HCT116 (cell line): ENCODE measurements around the gene INO80C. TPM values are rescaled to one million over a fixed set of nuclear protein-coding genes. Genes with fewer than 3 reads are reported as not detected.
A peak's percentile ranks its signal among the peaks of the same experiment; 100 is the strongest.

Experiments used
- ATAC-seq: fragments of 200-7000 bp; cut with Tn5 transposase; 2 replicates; pipeline ENCODE4 v1.9.1; 2020; ENCODE audit warnings: mild to moderate bottlenecking, moderate library complexity
- BruUV-seq: library from RNA; stranded (reverse); fragments of 400-500 nt; replicated peaks from 2 replicates; lab custom pipeline; 2021; lab: Mats Ljungman, UMichigan
- CTCF ChIA-PET: fragments of 300-600 bp; sonication (Branson Sonifier 250); formaldehyde crosslinking; loops from one replicate; lab custom pipeline; 2021; ENCODE audit warnings: antibody characterized with exemption; lab: Charles Lee
- POLR2A ChIA-PET: fragments of 300-600, 350-600 bp; sonication (Branson Sonifier 250); formaldehyde crosslinking; loops from one replicate; lab custom pipeline; 2021; ENCODE audit warnings: antibody characterized with exemption; lab: Charles Lee
- RAD21 ChIA-PET, 2 experiments: fragments of 300-600 bp; sonication (Branson Sonifier 250); formaldehyde crosslinking; loops; one replicate each; lab custom pipeline; 2023; ENCODE audit warnings: low total read pairs in 2 of 2; ENCODE audit not compliant: uncharacterized antibody in 2 of 2, unreplicated experiment in 2 of 2, low non-redundant PET in 1 of 2; lab: Charles Lee
- DNase-seq: peaks from one replicate; pipeline ENCODE4 v3.0.0-alpha.2; 2010; ENCODE audit warnings: low read depth, low spot score
- H2AFZ ChIP-seq: fragments of 200-600 bp; shearing (Covaris generic), sonication (generic); 2 replicates; pipeline ENCODE4 v1.6.1; 2017; ENCODE audit warnings: low read depth, mixed run types, mixed read lengths, antibody characterized with exemption, low read length; ENCODE audit not compliant: poor library complexity, severe bottlenecking
- H3K27ac ChIP-seq: 2 replicates; pipeline ENCODE4 v1.5.1; 2012; ENCODE audit warnings: low read depth, low read length
- H3K27me3 ChIP-seq: fragments of 200-600 bp; sonication (generic); 2 replicates; pipeline ENCODE4 v1.6.1; 2016; ENCODE audit warnings: mixed run types, low read length, mixed read lengths; ENCODE audit not compliant: insufficient read depth
- H3K36me3 ChIP-seq, 2 experiments: fragments of 200-500 bp in 1 of 2; fragments of 200-600 bp in 1 of 2; sonication (Bioruptor generic) in 1 of 2; sonication (generic) in 1 of 2; 2 replicates each; pipeline versions ENCODE4 v1.5.1 to v1.6.1; 2014 to 2016; ENCODE audit warnings: low read length in 2 of 2, inconsistent platforms in 1 of 2, mixed read lengths in 1 of 2, mixed run types in 1 of 2; ENCODE audit not compliant: insufficient read depth in 2 of 2, control insufficient read depth in 1 of 2
- H3K4me1 ChIP-seq, 2 experiments: fragments of 200-600 bp in 1 of 2; sonication (generic) in 1 of 2; 2 replicates each; pipeline versions ENCODE4 v1.5.1 to v1.6.1; 2012 to 2017; ENCODE audit warnings: low read length in 2 of 2, inconsistent platforms in 1 of 2, mild to moderate bottlenecking in 1 of 2, mixed read lengths in 1 of 2, mixed run types in 1 of 2, moderate library complexity in 1 of 2; ENCODE audit not compliant: insufficient read depth in 2 of 2, control insufficient read depth in 1 of 2
- H3K4me2 ChIP-seq: fragments of 200-600 bp; sonication (generic); 2 replicates; pipeline ENCODE4 v1.6.1; 2017; ENCODE audit warnings: mixed run types, low read length, mixed read lengths
- H3K4me3 ChIP-seq, 2 experiments: fragments of 200-600 bp in 1 of 2; sonication (generic) in 1 of 2; replicated peaks in 1 of 2; 2 replicates each; pipeline ENCODE4 v1.5.1; 2011 to 2016; ENCODE audit warnings: low read length in 2 of 2, control low read depth in 1 of 2, low read depth in 1 of 2, mild to moderate bottlenecking in 1 of 2, mixed read lengths in 1 of 2, mixed run types in 1 of 2
- H3K79me2 ChIP-seq: fragments of 200-600 bp; sonication (generic); 2 replicates; pipeline ENCODE4 v1.6.1; 2017; ENCODE audit warnings: mild to moderate bottlenecking, mixed run types, low read length, moderate library complexity, mixed read lengths; ENCODE audit not compliant: insufficient read depth
- H3K9ac ChIP-seq: fragments of 200-600 bp; sonication (generic); 2 replicates; pipeline ENCODE4 v1.6.1; 2016; ENCODE audit warnings: low read length, mixed read lengths
- H3K9me2 ChIP-seq: fragments of 200-600 bp; sonication (generic), shearing (Covaris generic); 2 replicates; pipeline ENCODE4 v1.6.1; 2017; ENCODE audit warnings: mixed run types, mild to moderate bottlenecking, moderate library complexity; ENCODE audit not compliant: insufficient read depth
- H3K9me3 ChIP-seq, 2 experiments: fragments of 200-500 bp in 1 of 2; fragments of 200-600 bp in 1 of 2; sonication (Bioruptor generic) in 1 of 2; sonication (generic) in 1 of 2; 2 replicates each; pipeline ENCODE4 v1.6.1; 2014 to 2017; ENCODE audit warnings: low read length in 2 of 2, mixed read lengths in 2 of 2, inconsistent platforms in 1 of 2, low read depth in 1 of 2, mild to moderate bottlenecking in 1 of 2, mixed run types in 1 of 2, moderate library complexity in 1 of 2; ENCODE audit not compliant: control insufficient read depth in 1 of 2, insufficient read depth in 1 of 2
- H4K20me1 ChIP-seq: fragments of 200-600 bp; sonication (generic), shearing (Covaris generic); 2 replicates; pipeline ENCODE4 v1.6.1; 2017; ENCODE audit warnings: mixed run types, mild to moderate bottlenecking, moderate library complexity; ENCODE audit not compliant: insufficient read depth
- EZH2phosphoT487 ChIP-seq: fragments of 200-600 bp; IDR thresholded peaks from 2 replicates; pipeline ENCODE4 v1.6.1; 2018; ENCODE audit warnings: antibody characterized with exemption, borderline replicate concordance
- RAD21 ChIP-seq: IDR thresholded peaks from 2 replicates; pipeline ENCODE4 v1.6.1; 2012; ENCODE audit warnings: low read depth, mild to moderate bottlenecking
- ZFX ChIP-seq: fragments of 450-650 bp; IDR thresholded peaks from 2 replicates; pipeline ENCODE4 v1.6.1; 2017
- intact Hi-C: fragments of 100-400 bp; cut with micrococcal nuclease; formaldehyde crosslinking; loops from 2 replicates; pipeline ENCODE4 v1.10.0; 2022
- total RNA-seq: library from RNA; stranded (reverse); gene quantifications from one replicate; pipeline ENCODE4 v1.2.1, GENCODE V29; 2021; ENCODE audit not compliant: unreplicated experiment
- TF ChIP-seq, protein P1 (sequence below): IDR thresholded peaks from 2 replicates; pipeline ENCODE4 v1.6.1; 2012
- TF ChIP-seq, protein P2 (sequence below): IDR thresholded peaks from 2 replicates; pipeline ENCODE4 v1.6.1; 2012
- TF ChIP-seq, protein P3 (sequence below): IDR thresholded peaks from 2 replicates; pipeline ENCODE4 v1.6.1; 2012; ENCODE audit warnings: low read depth
- TF ChIP-seq, protein P4 (sequence below): IDR thresholded peaks from 2 replicates; pipeline ENCODE4 v1.6.1; 2011; ENCODE audit warnings: mild to moderate bottlenecking, low read length, moderate library complexity; ENCODE audit not compliant: insufficient replicate concordance; ENCODE audit errors: extremely low read depth

The INO80C gene
- total RNA-seq, 1 experiment from 2014 or later: 30.7 TPM

DNA sequence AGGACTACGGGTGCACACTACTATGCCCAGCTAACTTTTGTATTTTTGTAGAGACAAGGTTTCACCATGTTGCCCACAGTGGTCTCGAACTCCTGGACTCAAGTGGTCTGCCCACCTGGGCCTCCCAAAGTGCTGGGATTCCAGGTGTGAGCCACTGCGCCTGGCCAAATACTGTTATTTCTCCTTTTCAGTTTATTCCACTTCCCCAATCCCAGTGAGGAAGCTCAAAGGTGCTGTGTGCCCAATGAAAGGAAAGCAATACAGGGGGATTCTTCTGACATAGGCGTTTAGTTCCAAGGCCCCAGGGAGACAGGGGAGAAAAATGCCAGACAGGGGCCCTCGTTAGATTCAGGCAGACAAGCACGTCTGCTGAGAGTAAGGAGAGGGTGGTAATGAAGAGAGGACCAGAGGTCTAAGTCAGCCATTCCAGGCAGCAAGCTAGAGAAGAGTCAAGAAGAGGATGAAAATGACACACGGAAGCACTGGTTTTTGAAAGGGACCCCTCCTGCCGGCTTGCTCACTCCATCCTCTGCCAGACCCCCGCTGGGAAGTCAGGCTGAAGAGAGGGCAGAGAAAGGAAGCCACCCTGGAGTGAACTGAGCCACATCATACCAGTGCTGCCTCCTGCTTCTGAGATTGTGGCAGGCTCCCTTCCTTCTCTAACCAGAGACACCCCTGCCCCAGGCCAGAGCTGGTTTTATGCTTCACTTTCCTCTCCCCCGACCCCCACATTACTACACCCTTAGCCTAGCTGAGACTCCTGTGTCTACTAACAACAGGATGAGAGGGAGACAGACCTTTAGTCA, 6.7 kb downstream of the INO80C start:
- Histone ChIP-seq H2AFZ (no peak overlapping the region), H3K79me2 (peaks cover 62% of the 10 kb centered on the region), H3K9me2 (no peaks in the 10 kb centered on the region), H3K4me1 (peaks cover 4 to 14% of the 10 kb centered on the region in 2 experiments; a peak in 2 of 4 replicates), H3K9ac (no peak overlapping the region), H3K4me3 (no peak overlapping the region), H3K36me3 (no peaks in the 10 kb centered on the region), H3K27ac (no peak overlapping the region), H4K20me1 (no peaks in the 10 kb centered on the region), H3K4me2 (no peak overlapping the region), H3K9me3 (no peaks in the 10 kb centered on the region), H3K27me3 (no peaks in the 10 kb centered on the region)
- DNase-seq (no peak), ATAC-seq (no peak)
- ChIA-PET POLR2A (no interaction called here), RAD21 (no interaction called here), CTCF (no interaction called here)
- no TSS peak for BruUV-seq
- TF ChIP-seq RAD21: no peak
- no peak for TF ChIP-seq ZFX
- TF ChIP-seq EZH2phosphoT487: no peak
- TF ChIP-seq, protein P1, sequence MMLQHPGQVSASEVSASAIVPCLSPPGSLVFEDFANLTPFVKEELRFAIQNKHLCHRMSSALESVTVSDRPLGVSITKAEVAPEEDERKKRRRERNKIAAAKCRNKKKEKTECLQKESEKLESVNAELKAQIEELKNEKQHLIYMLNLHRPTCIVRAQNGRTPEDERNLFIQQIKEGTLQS: no peak
- intact Hi-C loops: no loop called here

DNA sequence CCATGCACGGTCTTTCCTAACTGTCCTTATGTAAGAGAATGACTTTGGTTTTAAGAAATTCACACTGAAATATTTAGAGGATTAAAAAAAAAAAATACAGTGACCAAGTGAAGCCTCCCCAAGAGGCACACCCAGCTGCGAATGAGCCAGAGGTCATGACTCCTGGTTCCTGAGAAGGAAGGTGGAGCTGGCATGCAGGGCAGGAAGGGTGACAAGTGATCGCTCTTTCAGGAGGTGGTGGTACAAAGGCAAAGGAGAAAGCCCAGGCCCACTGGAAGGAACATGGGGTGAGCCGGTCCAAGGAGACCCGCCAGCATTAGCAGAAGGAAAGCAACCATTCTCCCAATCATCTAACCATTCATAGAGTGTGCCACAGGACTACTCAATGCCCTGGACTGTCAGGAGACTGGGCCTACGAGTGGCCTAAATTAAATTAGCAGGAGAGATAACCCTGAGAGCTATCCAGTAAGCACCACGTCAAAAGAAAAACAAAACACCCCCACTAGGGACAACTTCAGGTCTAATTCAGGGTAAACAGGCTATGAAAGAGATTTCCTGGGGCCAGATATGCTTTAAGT, 7.8 kb downstream of the INO80C start:
- H3K4me2 ChIP-seq: peak overlapping the region; percentile 9; the same call in 1 of the 2 replicates
- no peaks in the 10 kb centered on the region for H3K9me2 ChIP-seq
- no peak overlapping the region for H3K4me3 ChIP-seq
- H3K27ac ChIP-seq: no peak overlapping the region
- ATAC-seq: no peak
- H3K4me1 ChIP-seq: peaks cover 4 to 10% of the 10 kb centered on the region in 2 experiments; a peak in 2 of 4 replicates
- no TSS peak for BruUV-seq
- intact Hi-C loops: no loop called here
- H3K27me3 ChIP-seq: no peaks in the 10 kb centered on the region
- POLR2A ChIA-PET: no interaction called here
- no peak for DNase-seq
- no peaks in the 10 kb centered on the region for H4K20me1 ChIP-seq
- no peak overlapping the region for H3K9ac ChIP-seq
- peaks cover 51% of the 10 kb centered on the region for H3K79me2 ChIP-seq
- H3K36me3 ChIP-seq: no peaks in the 10 kb centered on the region
- no peaks in the 10 kb centered on the region for H3K9me3 ChIP-seq
- no peak overlapping the region for H2AFZ ChIP-seq
- RAD21 ChIA-PET: no interaction called here
- CTCF ChIA-PET: no interaction called here
- TF ChIP-seq, protein P2, sequence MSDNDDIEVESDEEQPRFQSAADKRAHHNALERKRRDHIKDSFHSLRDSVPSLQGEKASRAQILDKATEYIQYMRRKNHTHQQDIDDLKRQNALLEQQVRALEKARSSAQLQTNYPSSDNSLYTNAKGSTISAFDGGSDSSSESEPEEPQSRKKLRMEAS: no peak
- TF ChIP-seq, protein P3, sequence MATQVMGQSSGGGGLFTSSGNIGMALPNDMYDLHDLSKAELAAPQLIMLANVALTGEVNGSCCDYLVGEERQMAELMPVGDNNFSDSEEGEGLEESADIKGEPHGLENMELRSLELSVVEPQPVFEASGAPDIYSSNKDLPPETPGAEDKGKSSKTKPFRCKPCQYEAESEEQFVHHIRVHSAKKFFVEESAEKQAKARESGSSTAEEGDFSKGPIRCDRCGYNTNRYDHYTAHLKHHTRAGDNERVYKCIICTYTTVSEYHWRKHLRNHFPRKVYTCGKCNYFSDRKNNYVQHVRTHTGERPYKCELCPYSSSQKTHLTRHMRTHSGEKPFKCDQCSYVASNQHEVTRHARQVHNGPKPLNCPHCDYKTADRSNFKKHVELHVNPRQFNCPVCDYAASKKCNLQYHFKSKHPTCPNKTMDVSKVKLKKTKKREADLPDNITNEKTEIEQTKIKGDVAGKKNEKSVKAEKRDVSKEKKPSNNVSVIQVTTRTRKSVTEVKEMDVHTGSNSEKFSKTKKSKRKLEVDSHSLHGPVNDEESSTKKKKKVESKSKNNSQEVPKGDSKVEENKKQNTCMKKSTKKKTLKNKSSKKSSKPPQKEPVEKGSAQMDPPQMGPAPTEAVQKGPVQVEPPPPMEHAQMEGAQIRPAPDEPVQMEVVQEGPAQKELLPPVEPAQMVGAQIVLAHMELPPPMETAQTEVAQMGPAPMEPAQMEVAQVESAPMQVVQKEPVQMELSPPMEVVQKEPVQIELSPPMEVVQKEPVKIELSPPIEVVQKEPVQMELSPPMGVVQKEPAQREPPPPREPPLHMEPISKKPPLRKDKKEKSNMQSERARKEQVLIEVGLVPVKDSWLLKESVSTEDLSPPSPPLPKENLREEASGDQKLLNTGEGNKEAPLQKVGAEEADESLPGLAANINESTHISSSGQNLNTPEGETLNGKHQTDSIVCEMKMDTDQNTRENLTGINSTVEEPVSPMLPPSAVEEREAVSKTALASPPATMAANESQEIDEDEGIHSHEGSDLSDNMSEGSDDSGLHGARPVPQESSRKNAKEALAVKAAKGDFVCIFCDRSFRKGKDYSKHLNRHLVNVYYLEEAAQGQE: no peak
- TF ChIP-seq, protein P4, sequence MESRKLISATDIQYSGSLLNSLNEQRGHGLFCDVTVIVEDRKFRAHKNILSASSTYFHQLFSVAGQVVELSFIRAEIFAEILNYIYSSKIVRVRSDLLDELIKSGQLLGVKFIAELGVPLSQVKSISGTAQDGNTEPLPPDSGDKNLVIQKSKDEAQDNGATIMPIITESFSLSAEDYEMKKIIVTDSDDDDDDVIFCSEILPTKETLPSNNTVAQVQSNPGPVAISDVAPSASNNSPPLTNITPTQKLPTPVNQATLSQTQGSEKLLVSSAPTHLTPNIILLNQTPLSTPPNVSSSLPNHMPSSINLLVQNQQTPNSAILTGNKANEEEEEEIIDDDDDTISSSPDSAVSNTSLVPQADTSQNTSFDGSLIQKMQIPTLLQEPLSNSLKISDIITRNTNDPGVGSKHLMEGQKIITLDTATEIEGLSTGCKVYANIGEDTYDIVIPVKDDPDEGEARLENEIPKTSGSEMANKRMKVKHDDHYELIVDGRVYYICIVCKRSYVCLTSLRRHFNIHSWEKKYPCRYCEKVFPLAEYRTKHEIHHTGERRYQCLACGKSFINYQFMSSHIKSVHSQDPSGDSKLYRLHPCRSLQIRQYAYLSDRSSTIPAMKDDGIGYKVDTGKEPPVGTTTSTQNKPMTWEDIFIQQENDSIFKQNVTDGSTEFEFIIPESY: no peak
- TF ChIP-seq, protein P1: no peak
- no peak for TF ChIP-seq EZH2phosphoT487
